ENCODE data around the gene AS3MT.

AS3MT gene

DNA sequence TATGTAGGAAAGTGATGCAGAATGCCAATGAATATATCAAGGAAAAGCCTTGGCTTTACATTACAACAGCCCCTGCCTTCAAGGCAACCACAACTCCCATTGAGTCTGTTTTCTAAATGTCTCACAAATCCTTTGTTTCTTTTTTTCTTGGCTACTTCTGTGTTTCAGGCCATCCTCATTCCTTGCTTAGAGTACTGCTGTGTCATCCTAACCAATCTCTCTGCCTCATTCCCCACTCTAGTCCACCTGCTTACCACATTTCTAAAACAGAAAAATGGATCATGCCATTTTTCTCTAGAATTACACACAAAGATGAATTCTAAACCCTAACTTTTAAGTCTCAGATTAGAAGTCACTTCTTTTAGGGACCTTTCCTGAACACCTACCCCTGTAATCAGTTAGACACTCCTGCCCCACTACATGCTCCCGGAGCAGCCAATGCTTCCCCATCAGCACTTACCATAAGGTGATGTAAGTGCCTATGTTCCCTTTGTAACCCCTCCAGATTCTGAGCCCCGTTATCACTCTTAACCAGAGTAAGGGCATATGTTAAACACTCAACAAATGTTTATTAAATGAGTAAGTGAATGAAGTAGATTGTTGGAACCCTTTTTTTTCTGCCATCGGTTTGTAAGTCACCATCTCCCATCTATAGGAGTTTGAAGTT is 12.4 kb upstream of the AS3MT start:
- no peak for TF ChIP-seq SPI1 (IDR thresholded peaks at IDR 0.05; ENCODE audit: low read depth, low read length)
- TF ChIP-seq PAX5 (IDR thresholded peaks at IDR 0.05; ENCODE audit: insufficient read depth, low read length, severe bottlenecking) = no peak
- TF ChIP-seq POU2F2 (IDR thresholded peaks at IDR 0.05; ENCODE audit: low read depth, low read length) = no peak
- TF ChIP-seq TAF1 (IDR thresholded peaks at IDR 0.05; ENCODE audit: low read depth, low read length) = no peak
- TF ChIP-seq POLR2AphosphoS5 (IDR thresholded peaks at IDR 0.05; ENCODE audit: low read depth, low read length) = no peak
- no peak for TF ChIP-seq POLR2A (IDR thresholded peaks at IDR 0.05; ENCODE audit: low read depth, low read length)
- FAIRE-seq = no peak
- DNase-seq (ENCODE audit: insufficient read length, low spot score) = no peak

DNA sequence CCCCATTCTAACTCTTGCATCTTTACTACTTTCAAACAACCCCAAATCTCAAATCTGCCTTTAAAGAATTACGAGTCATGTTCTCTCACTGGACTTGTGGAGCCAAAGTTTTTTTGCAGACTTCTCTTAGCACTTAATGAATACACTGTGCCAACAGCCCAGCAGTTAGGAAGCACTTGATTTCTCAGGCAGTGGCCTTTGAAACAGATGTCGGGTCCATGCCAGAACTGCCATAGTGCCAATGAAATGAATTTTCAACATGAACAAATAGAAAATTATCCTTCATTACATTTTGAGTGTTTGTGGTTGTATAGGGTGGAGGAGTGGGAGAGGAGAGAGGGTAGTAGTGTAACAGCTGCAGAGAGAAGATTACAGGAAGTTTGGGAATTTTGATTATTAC is 9.4 kb upstream of the AS3MT start:
- DNase-seq (ENCODE audit: insufficient read length, low spot score) = no peak
- no peak for TF ChIP-seq POU2F2 (IDR thresholded peaks at IDR 0.05; ENCODE audit: low read depth, low read length)
- no peak for TF ChIP-seq POLR2AphosphoS5 (IDR thresholded peaks at IDR 0.05; ENCODE audit: low read depth, low read length)
- no peak for FAIRE-seq

- TF ChIP-seq POU2F2 (IDR thresholded peaks at IDR 0.05; ENCODE audit: low read depth, low read length) (no peak), TAF1 (IDR thresholded peaks at IDR 0.05; ENCODE audit: low read depth, low read length) (no peak), SPI1 (IDR thresholded peaks at IDR 0.05; ENCODE audit: low read depth, low read length) (no peak), POLR2A (IDR thresholded peaks at IDR 0.05; ENCODE audit: low read depth, low read length) (no peak)
- DNase-seq (ENCODE audit: insufficient read length, low spot score) = no peak
- FAIRE-seq = no peak
Observed at GRCh38 chr10:102863660-102864059, 5.6 kb upstream of the AS3MT start.

DNA sequence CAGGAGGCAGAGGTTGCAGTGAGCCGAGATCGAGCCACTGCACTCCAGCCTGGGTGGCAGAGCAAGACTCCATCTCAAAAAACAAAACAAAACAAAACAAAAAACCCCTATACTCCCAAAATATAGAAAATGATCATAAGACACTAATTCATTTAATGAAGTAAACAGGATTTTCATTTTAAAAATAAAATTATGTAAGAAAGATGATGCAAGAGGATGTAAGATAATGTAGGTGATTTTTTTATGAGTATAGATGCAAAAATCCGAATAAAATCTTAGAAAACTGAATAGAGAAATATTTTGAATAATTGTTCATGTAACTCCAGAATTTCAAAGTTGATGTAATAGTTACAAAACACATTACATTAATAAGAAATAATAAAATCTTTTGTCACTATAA is 3.6 kb upstream of the AS3MT start:
- DNase-seq (ENCODE audit: insufficient read length, low spot score) (no peak), FAIRE-seq (no peak)
- TF ChIP-seq POU2F2 (IDR thresholded peaks at IDR 0.05; ENCODE audit: low read depth, low read length) (no peak), POLR2A (IDR thresholded peaks at IDR 0.05; ENCODE audit: low read depth, low read length) (no peak), POLR2AphosphoS5 (IDR thresholded peaks at IDR 0.05; ENCODE audit: low read depth, low read length) (no peak), TAF1 (IDR thresholded peaks at IDR 0.05; ENCODE audit: low read depth, low read length) (no peak), PAX5 (IDR thresholded peaks at IDR 0.05; ENCODE audit: insufficient read depth, low read length, severe bottlenecking) (no peak), SPI1 (IDR thresholded peaks at IDR 0.05; ENCODE audit: low read depth, low read length) (no peak)

DNA sequence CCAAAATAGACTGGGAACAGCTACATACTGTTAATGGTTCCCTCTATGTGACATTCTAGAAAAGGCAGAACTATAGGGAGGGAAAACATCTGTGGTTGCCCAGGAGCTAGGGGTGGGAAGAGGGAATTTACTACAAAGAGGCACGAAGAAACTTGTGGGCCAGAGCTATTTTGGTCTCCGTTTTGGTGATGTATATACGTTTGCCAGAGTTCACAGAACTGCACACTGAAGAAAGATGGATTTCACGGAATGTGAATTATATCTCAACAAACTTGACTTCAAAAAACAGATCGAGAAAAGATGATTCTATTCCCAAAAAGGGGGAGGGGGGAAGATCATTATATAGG is 386 bp upstream of the AS3MT start:
- TF ChIP-seq POLR2AphosphoS5 (IDR thresholded peaks at IDR 0.05; ENCODE audit: low read depth, low read length) (no peak), POU2F2 (IDR thresholded peaks at IDR 0.05; ENCODE audit: low read depth, low read length) (no peak), SPI1 (IDR thresholded peaks at IDR 0.05; ENCODE audit: low read depth, low read length) (no peak)
- DNase-seq (ENCODE audit: insufficient read length, low spot score) (no peak), FAIRE-seq (no peak)

- TF ChIP-seq PAX5 (IDR thresholded peaks at IDR 0.05; ENCODE audit: insufficient read depth, low read length, severe bottlenecking) (no peak), TAF1 (IDR thresholded peaks at IDR 0.05; ENCODE audit: low read depth, low read length) (no peak), POU2F2 (IDR thresholded peaks at IDR 0.05; ENCODE audit: low read depth, low read length) (no peak), POLR2A (IDR thresholded peaks at IDR 0.05; ENCODE audit: low read depth, low read length) (no peak), POLR2AphosphoS5 (IDR thresholded peaks at IDR 0.05; ENCODE audit: low read depth, low read length) (no peak), SPI1 (IDR thresholded peaks at IDR 0.05; ENCODE audit: low read depth, low read length) (no peak)
- no peak for DNase-seq (ENCODE audit: insufficient read length, low spot score)
- FAIRE-seq = no peak
Observed at GRCh38 chr10:102870221-102870620, 951 bp downstream of the AS3MT start.

GRCh38 chr10:102872163-102872562 is 2.9 kb downstream of the AS3MT start:
- no peak for TF ChIP-seq TAF1 (IDR thresholded peaks at IDR 0.05; ENCODE audit: low read depth, low read length)
- TF ChIP-seq POU2F2 (IDR thresholded peaks at IDR 0.05; ENCODE audit: low read depth, low read length) = no peak
- no peak for TF ChIP-seq PAX5 (IDR thresholded peaks at IDR 0.05; ENCODE audit: insufficient read depth, low read length, severe bottlenecking)
- TF ChIP-seq POLR2A (IDR thresholded peaks at IDR 0.05; ENCODE audit: low read depth, low read length) = no peak
- TF ChIP-seq POLR2AphosphoS5 (IDR thresholded peaks at IDR 0.05; ENCODE audit: low read depth, low read length) = no peak
- no peak for TF ChIP-seq SPI1 (IDR thresholded peaks at IDR 0.05; ENCODE audit: low read depth, low read length)
- FAIRE-seq (no peak), DNase-seq (ENCODE audit: insufficient read length, low spot score) (no peak)

DNA sequence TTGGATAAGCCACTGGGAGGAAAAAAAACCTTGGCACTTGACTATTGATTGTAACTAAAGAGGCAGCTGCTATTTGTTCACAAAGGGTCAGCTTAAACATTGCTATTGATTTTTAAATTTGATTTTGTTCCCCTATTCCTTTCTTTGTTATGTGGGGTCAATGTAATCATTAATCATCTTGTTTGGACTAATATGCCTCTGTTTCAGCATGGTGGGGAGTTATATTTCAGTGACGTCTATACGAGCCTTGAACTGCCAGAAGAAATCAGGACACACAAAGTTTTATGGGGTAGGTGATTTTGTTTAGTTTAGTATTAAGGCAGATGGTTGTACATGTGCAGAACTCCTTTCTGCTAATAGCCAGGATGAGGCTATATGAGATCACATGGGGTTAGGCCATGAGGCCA is 7.5 kb downstream of the AS3MT start:
- DNase-seq (ENCODE audit: insufficient read length, low spot score) = no peak
- TF ChIP-seq SPI1 (IDR thresholded peaks at IDR 0.05; ENCODE audit: low read depth, low read length) = no peak
- no peak for TF ChIP-seq POLR2AphosphoS5 (IDR thresholded peaks at IDR 0.05; ENCODE audit: low read depth, low read length)
- no peak for TF ChIP-seq TAF1 (IDR thresholded peaks at IDR 0.05; ENCODE audit: low read depth, low read length)
- TF ChIP-seq POU2F2 (IDR thresholded peaks at IDR 0.05; ENCODE audit: low read depth, low read length) = no peak
- TF ChIP-seq PAX5 (IDR thresholded peaks at IDR 0.05; ENCODE audit: insufficient read depth, low read length, severe bottlenecking) = no peak
- no peak for TF ChIP-seq POLR2A (IDR thresholded peaks at IDR 0.05; ENCODE audit: low read depth, low read length)
- FAIRE-seq = no peak

DNA sequence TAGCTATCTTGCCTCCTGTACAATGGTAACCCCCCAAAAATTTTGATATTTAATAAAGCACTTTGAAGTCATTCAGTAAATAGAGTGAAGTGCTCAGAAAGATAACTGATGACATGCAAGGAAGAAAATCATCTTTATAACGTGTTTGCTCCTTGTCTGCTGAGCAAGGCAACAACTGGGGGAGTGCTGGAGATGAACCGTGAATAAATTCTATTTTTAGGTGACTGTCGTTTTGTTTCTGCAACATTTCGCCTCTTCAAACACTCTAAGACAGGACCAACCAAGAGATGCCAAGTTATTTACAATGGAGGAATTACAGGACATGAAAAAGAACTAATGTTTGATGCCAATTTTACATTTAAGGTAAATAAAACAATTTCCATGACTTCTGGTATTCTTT is 9.4 kb downstream of the AS3MT start:
- no peak for DNase-seq (ENCODE audit: insufficient read length, low spot score)
- TF ChIP-seq TAF1 (IDR thresholded peaks at IDR 0.05; ENCODE audit: low read depth, low read length) (no peak), POLR2AphosphoS5 (IDR thresholded peaks at IDR 0.05; ENCODE audit: low read depth, low read length) (no peak), SPI1 (IDR thresholded peaks at IDR 0.05; ENCODE audit: low read depth, low read length) (no peak), POLR2A (IDR thresholded peaks at IDR 0.05; ENCODE audit: low read depth, low read length) (no peak), POU2F2 (IDR thresholded peaks at IDR 0.05; ENCODE audit: low read depth, low read length) (no peak), PAX5 (IDR thresholded peaks at IDR 0.05; ENCODE audit: insufficient read depth, low read length, severe bottlenecking) (no peak)
- FAIRE-seq = no peak

- FAIRE-seq (peak; percentile 90), DNase-seq (ENCODE audit: insufficient read length, low spot score) (no peak)
- TF ChIP-seq POU2F2 (IDR thresholded peaks at IDR 0.05; ENCODE audit: low read depth, low read length) (no peak), SPI1 (IDR thresholded peaks at IDR 0.05; ENCODE audit: low read depth, low read length) (no peak), PAX5 (IDR thresholded peaks at IDR 0.05; ENCODE audit: insufficient read depth, low read length, severe bottlenecking) (no peak), TAF1 (IDR thresholded peaks at IDR 0.05; ENCODE audit: low read depth, low read length) (no peak), POLR2A (IDR thresholded peaks at IDR 0.05; ENCODE audit: low read depth, low read length) (no peak), POLR2AphosphoS5 (IDR thresholded peaks at IDR 0.05; ENCODE audit: low read depth, low read length) (no peak)
Observed at GRCh38 chr10:102880256-102880655, 11.0 kb downstream of the AS3MT start.
